Uterus (tissue), 2 donors: Measurements from ENCODE around the gene TUBA4A.

Experiments
- POLR2A ChIP-seq, 2 donors: fragments of 450-650 bp; IDR thresholded peaks; one replicate each; pipeline ENCODE4 v1.6.1; 2016; ENCODE audit warnings: antibody characterized with exemption in 2 of 2, mild to moderate bottlenecking in 1 of 2, moderate library complexity in 1 of 2
- TF ChIP-seq, protein P1 (sequence below), 4 experiments: fragments of 200-600 bp in 2 of 4; fragments of 450-650 bp in 2 of 4; sonication (generic) in 2 of 4; IDR thresholded peaks; one replicate each; pipeline ENCODE4 v1.5.1; 2016 to 2019; ENCODE audit warnings: antibody characterized with exemption in 4 of 4, mild to moderate bottlenecking in 2 of 4, moderate library complexity in 1 of 4

DNA sequence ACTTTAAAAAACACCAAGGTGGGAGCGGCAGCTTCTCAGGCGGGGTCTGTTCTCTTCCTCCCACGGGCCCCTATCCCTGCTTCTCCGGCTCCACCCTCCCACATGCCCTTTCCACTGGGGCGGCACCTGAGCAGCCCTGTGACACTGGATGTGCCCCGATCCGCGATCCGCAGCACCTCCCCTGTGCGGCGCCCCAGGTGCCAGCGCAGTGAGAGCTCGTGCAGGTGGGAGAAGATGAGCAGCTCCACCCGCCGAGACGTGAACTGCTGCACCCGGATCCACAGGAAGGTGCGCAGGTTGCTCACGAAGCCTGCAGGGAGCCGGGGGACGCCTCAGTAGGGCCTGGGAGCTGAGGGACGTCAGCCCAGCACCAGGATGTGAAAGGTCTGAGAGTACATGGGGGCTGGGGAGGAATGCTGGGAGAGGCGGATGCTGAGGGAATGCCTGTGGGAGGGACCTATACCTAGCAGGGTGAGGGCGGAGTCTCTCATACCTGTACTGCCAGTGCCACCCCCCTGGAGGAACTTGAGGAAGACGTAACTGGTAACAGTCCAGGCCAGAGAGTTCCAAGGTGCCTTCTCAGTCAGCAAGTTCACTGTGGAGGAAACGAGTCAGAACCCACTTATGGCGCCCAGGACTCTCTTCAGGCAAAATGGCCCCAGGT, 37.7 kb downstream of the TUBA4A start:
- no peak for TF ChIP-seq POLR2A (IDR thresholded peaks at IDR 0.05)
- TF ChIP-seq, protein P1, sequence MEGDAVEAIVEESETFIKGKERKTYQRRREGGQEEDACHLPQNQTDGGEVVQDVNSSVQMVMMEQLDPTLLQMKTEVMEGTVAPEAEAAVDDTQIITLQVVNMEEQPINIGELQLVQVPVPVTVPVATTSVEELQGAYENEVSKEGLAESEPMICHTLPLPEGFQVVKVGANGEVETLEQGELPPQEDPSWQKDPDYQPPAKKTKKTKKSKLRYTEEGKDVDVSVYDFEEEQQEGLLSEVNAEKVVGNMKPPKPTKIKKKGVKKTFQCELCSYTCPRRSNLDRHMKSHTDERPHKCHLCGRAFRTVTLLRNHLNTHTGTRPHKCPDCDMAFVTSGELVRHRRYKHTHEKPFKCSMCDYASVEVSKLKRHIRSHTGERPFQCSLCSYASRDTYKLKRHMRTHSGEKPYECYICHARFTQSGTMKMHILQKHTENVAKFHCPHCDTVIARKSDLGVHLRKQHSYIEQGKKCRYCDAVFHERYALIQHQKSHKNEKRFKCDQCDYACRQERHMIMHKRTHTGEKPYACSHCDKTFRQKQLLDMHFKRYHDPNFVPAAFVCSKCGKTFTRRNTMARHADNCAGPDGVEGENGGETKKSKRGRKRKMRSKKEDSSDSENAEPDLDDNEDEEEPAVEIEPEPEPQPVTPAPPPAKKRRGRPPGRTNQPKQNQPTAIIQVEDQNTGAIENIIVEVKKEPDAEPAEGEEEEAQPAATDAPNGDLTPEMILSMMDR (IDR thresholded peaks at IDR 0.05): no peak
